Measurements from ENCODE around the gene CLCN7.

CLCN7 gene

DNA sequence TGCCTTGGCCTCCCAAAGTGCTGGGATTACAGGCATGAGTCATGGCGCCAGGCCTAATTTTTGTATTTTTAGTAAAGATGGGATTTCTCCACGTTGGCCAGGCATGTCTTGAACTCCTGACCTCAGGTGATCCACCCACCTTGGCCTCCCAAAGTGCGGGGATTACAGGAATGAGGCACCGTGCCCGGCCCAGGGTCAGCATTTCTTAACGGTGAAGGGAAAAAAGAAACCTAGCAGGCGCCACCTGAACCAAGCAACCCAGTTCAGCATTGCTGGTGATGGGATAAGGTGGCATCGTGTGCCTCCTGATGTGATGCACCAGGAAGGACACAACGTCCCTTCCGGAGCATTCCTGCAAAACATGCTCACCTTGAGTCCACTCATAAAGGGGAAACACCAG is 2.2 kb upstream of the CLCN7 start:
- H3K27ac Mint-ChIP-seq, result no peak overlapping the region
- H3K4me3 Mint-ChIP-seq, result peak overlapping the region; percentile 23 to 75 (median 63)
- H3K4me1 Mint-ChIP-seq, result peaks cover 5% of the 10 kb centered on the region
- no peaks in the 10 kb centered on the region for H3K9me3 Mint-ChIP-seq
- no peaks in the 10 kb centered on the region for H3K36me3 Mint-ChIP-seq (ENCODE audit: low read depth)
- H3K27me3 Mint-ChIP-seq (ENCODE audit: low read depth), result no peaks in the 10 kb centered on the region
- TF ChIP-seq, protein P1, sequence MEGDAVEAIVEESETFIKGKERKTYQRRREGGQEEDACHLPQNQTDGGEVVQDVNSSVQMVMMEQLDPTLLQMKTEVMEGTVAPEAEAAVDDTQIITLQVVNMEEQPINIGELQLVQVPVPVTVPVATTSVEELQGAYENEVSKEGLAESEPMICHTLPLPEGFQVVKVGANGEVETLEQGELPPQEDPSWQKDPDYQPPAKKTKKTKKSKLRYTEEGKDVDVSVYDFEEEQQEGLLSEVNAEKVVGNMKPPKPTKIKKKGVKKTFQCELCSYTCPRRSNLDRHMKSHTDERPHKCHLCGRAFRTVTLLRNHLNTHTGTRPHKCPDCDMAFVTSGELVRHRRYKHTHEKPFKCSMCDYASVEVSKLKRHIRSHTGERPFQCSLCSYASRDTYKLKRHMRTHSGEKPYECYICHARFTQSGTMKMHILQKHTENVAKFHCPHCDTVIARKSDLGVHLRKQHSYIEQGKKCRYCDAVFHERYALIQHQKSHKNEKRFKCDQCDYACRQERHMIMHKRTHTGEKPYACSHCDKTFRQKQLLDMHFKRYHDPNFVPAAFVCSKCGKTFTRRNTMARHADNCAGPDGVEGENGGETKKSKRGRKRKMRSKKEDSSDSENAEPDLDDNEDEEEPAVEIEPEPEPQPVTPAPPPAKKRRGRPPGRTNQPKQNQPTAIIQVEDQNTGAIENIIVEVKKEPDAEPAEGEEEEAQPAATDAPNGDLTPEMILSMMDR (IDR thresholded peaks at IDR 0.05; ENCODE audit: unreplicated experiment in 3 of 3), result no peak

DNA sequence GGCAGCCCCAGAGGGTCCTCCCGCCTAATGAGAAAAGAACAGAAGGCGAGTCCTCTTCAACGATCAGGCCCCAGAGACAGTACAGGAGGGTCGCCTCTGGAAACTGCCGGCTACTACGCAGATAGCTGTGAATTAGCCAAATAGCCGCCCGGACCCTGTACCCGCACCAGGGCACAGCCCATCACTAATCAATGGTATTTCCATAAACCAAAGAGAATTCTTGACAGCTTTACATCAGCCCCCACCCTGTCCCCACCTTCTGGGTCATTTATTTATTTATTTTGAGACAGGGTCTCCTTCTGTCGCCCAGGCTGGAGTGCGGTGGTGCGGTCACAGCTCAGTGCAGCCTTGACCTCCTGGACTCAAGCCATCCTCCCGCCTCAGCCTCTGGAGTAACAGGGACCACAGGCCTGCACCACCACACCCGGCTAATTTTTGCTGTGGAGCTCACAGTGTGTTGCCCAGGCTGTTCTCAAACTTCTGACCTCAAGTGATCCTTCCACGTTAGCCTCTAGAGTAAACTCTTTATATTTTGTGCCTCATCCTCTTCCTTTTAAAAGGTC is 805 bp upstream of the CLCN7 start:
- Mint-ChIP-seq H3K27ac (peak overlapping the region; percentile 29 to 85 (median 79)), H3K9me3 (no peaks in the 10 kb centered on the region), H3K4me3 (peak overlapping the region; percentile 80 to 88 (median 87)), H3K36me3 (ENCODE audit: low read depth) (no peaks in the 10 kb centered on the region), H3K4me1 (peaks cover 5% of the 10 kb centered on the region), H3K27me3 (ENCODE audit: low read depth) (no peaks in the 10 kb centered on the region)
- TF ChIP-seq, protein P1 (IDR thresholded peaks at IDR 0.05; ENCODE audit: unreplicated experiment in 3 of 3), result no peak

DNA sequence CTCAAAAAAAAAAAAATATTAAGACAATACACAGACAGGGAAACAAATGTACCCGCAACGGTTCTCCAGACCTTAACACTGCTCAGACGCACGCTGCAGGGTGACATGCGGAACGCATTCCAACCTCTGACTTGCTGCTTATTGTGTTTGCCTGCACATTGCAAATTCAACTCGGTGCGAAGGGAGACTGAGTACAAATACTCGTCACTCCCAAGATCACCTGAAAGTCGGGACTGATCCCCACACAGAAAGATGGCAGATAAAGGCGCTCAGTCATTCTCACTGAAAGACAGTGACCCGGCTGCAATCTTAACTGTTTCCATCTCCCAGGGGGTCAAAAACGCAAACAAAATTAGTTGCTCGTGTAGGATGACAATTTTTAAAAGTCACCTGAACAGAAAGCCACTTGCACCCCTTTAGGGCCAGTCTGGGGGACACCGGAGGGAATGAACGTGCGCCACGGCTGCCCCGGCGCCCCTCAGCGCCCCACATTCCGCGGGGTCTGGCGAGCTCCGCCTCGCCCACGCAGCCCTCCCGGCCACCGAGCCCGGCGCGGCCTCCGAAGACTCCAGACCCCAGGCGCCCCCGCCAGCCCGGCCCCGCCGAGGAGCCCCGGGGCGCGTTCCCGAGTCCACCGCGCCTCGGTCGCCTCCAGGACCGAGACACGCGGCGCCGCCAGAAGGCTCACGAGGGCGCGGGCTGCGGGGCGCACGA is 589 bp downstream of the CLCN7 start:
- TF ChIP-seq, protein P1 (IDR thresholded peaks at IDR 0.05; ENCODE audit: unreplicated experiment in 3 of 3), result no peak
- H3K36me3 Mint-ChIP-seq (ENCODE audit: low read depth), result no peaks in the 10 kb centered on the region
- peak overlapping the region in 1 of 3 experiments; percentile 25 for H3K27ac Mint-ChIP-seq
- no peaks in the 10 kb centered on the region for H3K9me3 Mint-ChIP-seq
- H3K4me3 Mint-ChIP-seq, result peak overlapping the region; percentile 76 to 85 (median 83)
- no peaks in the 10 kb centered on the region for H3K27me3 Mint-ChIP-seq (ENCODE audit: low read depth)
- peaks cover 9% of the 10 kb centered on the region for H3K4me1 Mint-ChIP-seq

DNA sequence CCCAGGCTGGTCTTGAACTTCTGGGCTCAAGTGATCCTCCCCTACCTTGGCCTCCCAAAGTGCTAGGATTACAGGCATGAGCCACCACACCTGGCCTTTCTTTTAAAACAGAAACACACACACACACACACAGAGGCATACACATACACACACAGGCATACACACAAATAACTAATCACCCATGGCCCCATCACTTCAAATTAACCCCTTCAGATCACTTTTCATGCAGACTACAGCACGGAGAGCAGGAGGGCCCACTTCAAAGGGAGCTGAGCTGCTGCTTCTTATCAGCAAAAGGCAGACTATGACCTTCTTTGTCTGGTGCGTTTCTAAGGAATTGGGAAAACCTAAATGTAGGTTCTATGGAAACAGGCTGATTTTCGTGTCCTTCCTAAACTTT is 1.9 kb downstream of the CLCN7 start:
- no peaks in the 10 kb centered on the region for H3K9me3 Mint-ChIP-seq
- peaks cover 9% of the 10 kb centered on the region for H3K4me1 Mint-ChIP-seq
- no peaks in the 10 kb centered on the region for H3K36me3 Mint-ChIP-seq (ENCODE audit: low read depth)
- TF ChIP-seq, protein P1 (IDR thresholded peaks at IDR 0.05; ENCODE audit: unreplicated experiment in 3 of 3), result no peak
- no peaks in the 10 kb centered on the region for H3K27me3 Mint-ChIP-seq (ENCODE audit: low read depth)
- peak overlapping the region; percentile 73 to 87 (median 86) for H3K4me3 Mint-ChIP-seq
- H3K27ac Mint-ChIP-seq, result peak overlapping the region; percentile 44 to 77 (median 67)

DNA sequence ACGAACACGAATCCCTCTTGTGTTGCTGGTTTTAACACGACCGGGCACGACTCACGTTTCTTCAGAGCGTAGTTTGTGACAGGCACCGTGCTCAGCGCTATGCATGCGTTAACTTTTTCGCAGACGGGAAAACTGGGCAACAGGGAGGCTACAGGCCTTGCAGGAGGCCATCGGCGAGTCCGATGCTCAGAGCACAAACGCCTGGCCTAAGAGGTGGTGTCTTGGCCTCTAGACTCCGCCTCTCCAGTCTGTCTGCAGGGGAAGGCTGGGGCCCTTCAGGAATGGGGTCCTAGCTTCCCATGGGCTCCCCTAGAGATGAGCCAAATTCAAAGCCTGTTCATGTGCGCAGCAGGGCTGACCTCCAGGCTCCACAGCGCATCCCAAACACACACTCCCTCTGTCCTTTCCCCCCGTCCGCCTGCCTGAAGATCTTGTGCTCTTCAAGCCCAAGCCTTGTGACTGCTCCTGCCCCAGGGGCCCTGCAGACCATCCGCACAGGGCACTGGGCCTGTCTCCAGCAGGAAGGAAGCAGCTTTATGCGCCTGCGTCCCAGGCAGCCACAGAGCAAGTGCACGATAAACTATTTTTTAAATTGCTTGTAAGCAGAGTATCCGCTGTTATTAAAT is 3.1 kb downstream of the CLCN7 start:
- TF ChIP-seq, protein P1 (IDR thresholded peaks at IDR 0.05; ENCODE audit: unreplicated experiment in 3 of 3), result no peak

More for the DNA sequence above, 3.1 kb downstream of the CLCN7 start:
- Mint-ChIP-seq H3K9me3 (no peaks in the 10 kb centered on the region), H3K27ac (no peak overlapping the region), H3K27me3 (ENCODE audit: low read depth) (peaks cover 3% of the 10 kb centered on the region), H3K4me3 (peak overlapping the region in 2 of 3 experiments; percentile 21 to 48), H3K4me1 (peaks cover 9% of the 10 kb centered on the region), H3K36me3 (ENCODE audit: low read depth) (no peaks in the 10 kb centered on the region)

Data from nephron (organoid).